Upper lobe of right lung (tissue), 1 donor: ENCODE results near the gene PTAFR. TPM values are rescaled to one million over a fixed set of nuclear protein-coding genes. Genes with fewer than 3 reads are reported as not detected.

Experiments
- ATAC-seq: fragments of 200-7000 bp; cut with Tn5 transposase; one replicate; pipeline ENCODE4 v1.9.1; 2020; ENCODE audit warnings: mild to moderate bottlenecking, moderate library complexity
- DNase-seq: peaks from one replicate; pipeline ENCODE4 v3.0.0-alpha.2; 2020
- H3K27ac ChIP-seq: fragments of 200-600 bp; one replicate; pipeline ENCODE4 v1.8.0; 2022
- H3K27me3 ChIP-seq: fragments of 200-600 bp; one replicate; pipeline ENCODE4 v1.8.0; 2022; ENCODE audit warnings: mild to moderate bottlenecking
- H3K36me3 ChIP-seq: fragments of 200-600 bp; one replicate; pipeline ENCODE4 v1.8.0; 2022
- H3K4me1 ChIP-seq: fragments of 200-600 bp; one replicate; pipeline ENCODE4 v1.8.0; 2022
- H3K4me3 ChIP-seq: fragments of 200-600 bp; one replicate; pipeline ENCODE4 v1.8.0; 2022; ENCODE audit warnings: mild to moderate bottlenecking
- H3K9me3 ChIP-seq: fragments of 200-600 bp; one replicate; pipeline ENCODE4 v1.8.0; 2022
- CTCF ChIP-seq: fragments of 200-600 bp; IDR thresholded peaks from one replicate; pipeline ENCODE4 v1.8.0; 2022; ENCODE audit warnings: antibody characterized with exemption
- intact Hi-C: fragments of 100-400 bp; cut with DNase I; formaldehyde crosslinking; loops from one replicate; pipeline ENCODE4 v1.11.0; 2022
- total RNA-seq: library from RNA; stranded (reverse); fragmentation: NEBNext Ultra II Directional; extraction: Animal tissue kit (Norgen Biotek cat#: 25700); gene quantifications from one replicate; pipeline ENCODE4 v1.2.1, GENCODE V29; 2021
- donor health status: DM: no; HTN: yes; CAD: no; lungs with severe emphysema.

The PTAFR gene
- total RNA-seq, 1 donor from 2014 or later = 31.6 TPM

GRCh38 chr1:28126783-28127490 is 49.6 kb downstream of the PTAFR start:
- Histone ChIP-seq H3K36me3 (no peaks in the 10 kb centered on the region), H3K27me3 (no peaks in the 10 kb centered on the region), H3K4me3 (no peak overlapping the region), H3K27ac (peak overlapping the region; percentile 60), H3K9me3 (no peaks in the 10 kb centered on the region), H3K4me1 (peaks cover 19% of the 10 kb centered on the region)
- intact Hi-C loops = no loop called here
- DNase-seq (no peak), ATAC-seq (peak; percentile 52)
- TF ChIP-seq CTCF = no peak

- no peak for TF ChIP-seq CTCF
- peaks cover 19% of the 10 kb centered on the region for H3K4me1 ChIP-seq
- no peak for DNase-seq
- no peaks in the 10 kb centered on the region for H3K36me3 ChIP-seq
- no peak for ATAC-seq
- peak overlapping the region; percentile 60 for H3K27ac ChIP-seq
- no peaks in the 10 kb centered on the region for H3K27me3 ChIP-seq
- no peaks in the 10 kb centered on the region for H3K9me3 ChIP-seq
- peak overlapping the region; percentile 26 for H3K4me3 ChIP-seq
- intact Hi-C loops = no loop called here
Observed at GRCh38 chr1:28126212-28126611, 50.3 kb downstream of the PTAFR start.

GRCh38 chr1:28123461-28123961 is 53.0 kb downstream of the PTAFR start:
- DNase-seq (no peak), ATAC-seq (peak; percentile 90)
- Histone ChIP-seq H3K36me3 (no peaks in the 10 kb centered on the region), H3K27me3 (no peaks in the 10 kb centered on the region), H3K9me3 (no peaks in the 10 kb centered on the region), H3K4me3 (no peak overlapping the region), H3K27ac (peak overlapping the region; percentile 44), H3K4me1 (peaks cover 15% of the 10 kb centered on the region)
- intact Hi-C loops = no loop called here
- no peak for TF ChIP-seq CTCF

GRCh38 chr1:28122183-28122582 is 54.3 kb downstream of the PTAFR start:
- peaks cover 12% of the 10 kb centered on the region for H3K4me1 ChIP-seq
- TF ChIP-seq CTCF = no peak
- H3K4me3 ChIP-seq = no peak overlapping the region
- no peak for DNase-seq
- H3K27me3 ChIP-seq = no peaks in the 10 kb centered on the region
- no peak overlapping the region for H3K27ac ChIP-seq
- no peak for ATAC-seq
- intact Hi-C loops = no loop called here
- H3K36me3 ChIP-seq = no peaks in the 10 kb centered on the region
- H3K9me3 ChIP-seq = no peaks in the 10 kb centered on the region

- no peak overlapping the region for H3K27ac ChIP-seq
- no peaks in the 10 kb centered on the region for H3K36me3 ChIP-seq
- H3K27me3 ChIP-seq = no peaks in the 10 kb centered on the region
- H3K4me1 ChIP-seq = peaks cover 18% of the 10 kb centered on the region
- intact Hi-C loops = no loop called here
- TF ChIP-seq CTCF = no peak
- ATAC-seq (no peak), DNase-seq (no peak)
- H3K9me3 ChIP-seq = no peaks in the 10 kb centered on the region
- no peak overlapping the region for H3K4me3 ChIP-seq
Observed at GRCh38 chr1:28119556-28119955, 56.9 kb downstream of the PTAFR start.
